CD4-positive, alpha-beta T cell (primary cell): Measurements from ENCODE around the gene CRLF3. TPM values are rescaled to one million over a fixed set of nuclear protein-coding genes. Genes with fewer than 3 reads are reported as not detected.

Experiments
- ATAC-seq: fragments of 200-7000 bp; cut with Tn5 transposase; one replicate; pipeline ENCODE4 v1.10.0; 2022; ENCODE audit warnings: mild to moderate bottlenecking; ENCODE audit not compliant: poor library complexity
- CTCF ChIA-PET: fragments of 350-600 bp; sonication (Branson Sonifier 250); formaldehyde crosslinking; loops from one replicate; lab custom pipeline; 2021; ENCODE audit warnings: antibody characterized with exemption, inconsistent platforms; lab: Charles Lee
- POLR2A ChIA-PET: fragments of 350-600 bp; sonication (Branson Sonifier 250); formaldehyde crosslinking; loops from one replicate; lab custom pipeline; 2021; ENCODE audit warnings: antibody characterized with exemption, inconsistent platforms; lab: Charles Lee
- DNase-seq, 14 experiments: peaks; one replicate each; pipeline ENCODE4 v3.0.0-alpha.2; 2013 to 2020; ENCODE audit warnings: mixed read lengths in 2 of 14
- H3K27ac ChIP-seq, 2 donors: one replicate each; pipeline versions ENCODE4 v1.5.1 to v1.7.0; 2013; ENCODE audit warnings: low read length in 2 of 2, low read depth in 1 of 2, mild to moderate bottlenecking in 1 of 2
- H3K27me3 ChIP-seq, 2 experiments: 1 replicate in 1 of 2; 2 replicates in 1 of 2; pipeline versions ENCODE4 v1.6.1 to v1.7.0; 2013; ENCODE audit warnings: low read length in 2 of 2, control low read depth in 1 of 2, mild to moderate bottlenecking in 1 of 2, moderate library complexity in 1 of 2; ENCODE audit not compliant: insufficient read depth in 2 of 2, control insufficient read depth in 1 of 2
- H3K36me3 ChIP-seq: one replicate; pipeline ENCODE4 v1.6.1; 2013; ENCODE audit warnings: low read length, control low read depth; ENCODE audit not compliant: insufficient read depth
- H3K4me1 ChIP-seq: one replicate; pipeline ENCODE4 v1.6.1; 2013; ENCODE audit warnings: low read length, control low read depth; ENCODE audit not compliant: insufficient read depth
- H3K4me3 ChIP-seq: one replicate; pipeline ENCODE4 v1.5.1; 2013; ENCODE audit warnings: mild to moderate bottlenecking, low read length, moderate library complexity
- H3K9me3 ChIP-seq, 2 experiments: 1 replicate in 1 of 2; 2 replicates in 1 of 2; pipeline versions ENCODE4 v1.6.1 to v1.7.0; 2013; ENCODE audit warnings: low read length in 2 of 2, mild to moderate bottlenecking in 2 of 2, control low read depth in 1 of 2, moderate library complexity in 1 of 2; ENCODE audit not compliant: control insufficient read depth in 1 of 2, insufficient read depth in 1 of 2
- H3K27ac Mint-ChIP-seq: one replicate; pipeline ENCODE4 v1.8.0; 2020; ENCODE audit warnings: mixed read lengths
- H3K27me3 Mint-ChIP-seq: one replicate; pipeline ENCODE4 v1.8.0; 2021; ENCODE audit warnings: mixed read lengths
- H3K36me3 Mint-ChIP-seq: one replicate; pipeline ENCODE4 v1.8.0; 2021; ENCODE audit warnings: low read depth, mixed read lengths
- H3K4me1 Mint-ChIP-seq: one replicate; pipeline ENCODE4 v1.8.0; 2021; ENCODE audit warnings: low read depth, mixed read lengths
- H3K4me3 Mint-ChIP-seq: one replicate; pipeline ENCODE4 v1.8.0; 2020; ENCODE audit warnings: mild to moderate bottlenecking, mixed read lengths
- H3K9me3 Mint-ChIP-seq: one replicate; pipeline ENCODE4 v1.8.0; 2020; ENCODE audit warnings: mixed read lengths
- intact Hi-C, 2 experiments: fragments of 100-400 bp; cut with DNase I in 1 of 2; cut with micrococcal nuclease in 1 of 2; formaldehyde crosslinking; loops; one replicate each; pipeline versions ENCODE4 v1.15.1 to v1.9.0; 2023 to 2025; cut with DNase I, micrococcal nuclease
- total RNA-seq, 174 experiments: library from RNA in 2 of 174; stranded (reverse) in 2 of 174; gene quantifications; one replicate each; pipeline ENCODE4 v1.2.3 and lab custom pipeline; 2021 to 2026
- TF ChIP-seq, protein P1 (sequence below): fragments of 200-600 bp; IDR thresholded peaks from one replicate; pipeline ENCODE4 v1.8.0; 2022; ENCODE audit warnings: antibody characterized with exemption, mild to moderate bottlenecking

CRLF3 gene
- total RNA-seq, 2 experiments from 2014 or later, result 60.9 to 62.9 TPM

DNA sequence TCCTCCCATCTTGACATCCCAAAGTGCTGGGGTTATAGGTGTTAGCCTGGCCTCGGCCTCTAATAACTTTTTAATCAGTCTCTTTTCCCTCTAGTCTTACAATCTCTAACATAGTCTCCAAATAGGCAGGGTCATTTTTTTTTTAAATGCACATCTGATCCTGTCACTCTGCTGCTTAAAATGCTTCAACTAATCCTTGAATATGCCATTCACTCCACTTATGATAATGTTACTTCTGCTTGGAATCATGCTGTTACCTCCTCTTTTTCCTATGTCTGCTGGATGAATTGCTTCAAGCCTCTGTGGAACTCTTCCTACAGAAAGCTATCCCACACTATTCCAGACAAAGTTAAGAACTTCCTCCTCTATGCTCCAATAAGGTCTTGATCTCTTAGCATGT lies 22.8 kb downstream of the CRLF3 start:
- intact Hi-C loops, result no loop called here
- DNase-seq, result no peak
- Histone ChIP-seq H3K27ac (no peak overlapping the region), H3K27me3 (no peaks in the 10 kb centered on the region), H3K9me3 (no peaks in the 10 kb centered on the region), H3K4me3 (no peak overlapping the region), H3K36me3 (peaks cover 80% of the 10 kb centered on the region), H3K4me1 (peaks cover 6% of the 10 kb centered on the region)
- no peak for ATAC-seq
- no peak overlapping the region for H3K4me3 Mint-ChIP-seq
- no peaks in the 10 kb centered on the region for H3K27me3 Mint-ChIP-seq
- H3K27ac Mint-ChIP-seq, result peak overlapping the region; percentile 48
- POLR2A ChIA-PET, result no interaction called here
- TF ChIP-seq, protein P1, sequence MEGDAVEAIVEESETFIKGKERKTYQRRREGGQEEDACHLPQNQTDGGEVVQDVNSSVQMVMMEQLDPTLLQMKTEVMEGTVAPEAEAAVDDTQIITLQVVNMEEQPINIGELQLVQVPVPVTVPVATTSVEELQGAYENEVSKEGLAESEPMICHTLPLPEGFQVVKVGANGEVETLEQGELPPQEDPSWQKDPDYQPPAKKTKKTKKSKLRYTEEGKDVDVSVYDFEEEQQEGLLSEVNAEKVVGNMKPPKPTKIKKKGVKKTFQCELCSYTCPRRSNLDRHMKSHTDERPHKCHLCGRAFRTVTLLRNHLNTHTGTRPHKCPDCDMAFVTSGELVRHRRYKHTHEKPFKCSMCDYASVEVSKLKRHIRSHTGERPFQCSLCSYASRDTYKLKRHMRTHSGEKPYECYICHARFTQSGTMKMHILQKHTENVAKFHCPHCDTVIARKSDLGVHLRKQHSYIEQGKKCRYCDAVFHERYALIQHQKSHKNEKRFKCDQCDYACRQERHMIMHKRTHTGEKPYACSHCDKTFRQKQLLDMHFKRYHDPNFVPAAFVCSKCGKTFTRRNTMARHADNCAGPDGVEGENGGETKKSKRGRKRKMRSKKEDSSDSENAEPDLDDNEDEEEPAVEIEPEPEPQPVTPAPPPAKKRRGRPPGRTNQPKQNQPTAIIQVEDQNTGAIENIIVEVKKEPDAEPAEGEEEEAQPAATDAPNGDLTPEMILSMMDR, result no peak
- CTCF ChIA-PET, result interaction anchor here (11.7 kb wide), 1 partner anchor 22 kb away, joined by 160 read pairs; the partner anchor contains the start of gene CRLF3
- peaks cover 86% of the 10 kb centered on the region for H3K36me3 Mint-ChIP-seq
- no peaks in the 10 kb centered on the region for H3K9me3 Mint-ChIP-seq
- peaks cover 36% of the 10 kb centered on the region for H3K4me1 Mint-ChIP-seq

GRCh38 chr17:30796016-30796415 lies 28.5 kb downstream of the CRLF3 start:
- Histone ChIP-seq H3K27ac (no peak overlapping the region), H3K27me3 (no peaks in the 10 kb centered on the region), H3K36me3 (peaks cover 94% of the 10 kb centered on the region), H3K4me3 (no peak overlapping the region), H3K9me3 (no peaks in the 10 kb centered on the region), H3K4me1 (peaks cover 2% of the 10 kb centered on the region)
- DNase-seq, result no peak
- Mint-ChIP-seq H3K27me3 (no peaks in the 10 kb centered on the region), H3K27ac (peak overlapping the region; percentile 24), H3K36me3 (peaks cover 89% of the 10 kb centered on the region), H3K9me3 (no peaks in the 10 kb centered on the region), H3K4me3 (no peak overlapping the region), H3K4me1 (peaks cover 16% of the 10 kb centered on the region)
- intact Hi-C loops, result no loop called here
- ChIA-PET POLR2A (interaction anchor here (0.6 to 1.3 kb wide), 2 partner anchors 13 to 103 kb away, joined by 3 to 4 read pairs; no protein-coding TSS in a partner anchor), CTCF (no interaction called here)
- TF ChIP-seq, protein P1, result no peak
- ATAC-seq, result no peak

DNA sequence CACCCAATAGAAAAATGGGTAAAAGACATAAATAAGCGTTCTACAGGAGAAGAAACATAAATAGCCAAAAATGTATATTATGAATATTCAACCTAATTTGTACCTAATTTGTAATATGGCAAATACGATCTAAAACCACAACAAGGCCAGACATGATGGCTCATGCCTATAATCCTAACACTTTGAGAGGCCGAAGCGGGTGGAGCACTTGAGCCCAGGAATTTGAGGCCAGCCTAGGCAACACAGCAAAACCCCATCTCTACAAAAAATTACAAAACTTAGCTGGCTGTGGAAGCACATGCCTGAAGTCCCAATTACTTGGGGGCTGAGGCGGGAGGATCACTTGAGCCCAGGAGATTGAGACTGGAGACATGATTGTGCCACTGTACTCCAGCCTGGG lies 30.1 kb downstream of the CRLF3 start:
- H3K9me3 Mint-ChIP-seq, result no peaks in the 10 kb centered on the region
- no peak overlapping the region for H3K4me3 Mint-ChIP-seq
- Histone ChIP-seq H3K4me1 (peaks cover 4% of the 10 kb centered on the region), H3K27ac (peak overlapping the region in 1 of 2 donors; percentile 35), H3K4me3 (no peak overlapping the region), H3K27me3 (no peaks in the 10 kb centered on the region), H3K36me3 (peaks cover 86% of the 10 kb centered on the region), H3K9me3 (no peaks in the 10 kb centered on the region)
- ChIA-PET CTCF (interaction anchor here (0.6 kb wide), 1 partner anchor 26 kb away, joined by 3 read pairs; no protein-coding TSS in a partner anchor), POLR2A (no interaction called here)
- ATAC-seq (no peak), DNase-seq (no peak)
- H3K4me1 Mint-ChIP-seq, result peaks cover 16% of the 10 kb centered on the region
- peak overlapping the region; percentile 20 for H3K27ac Mint-ChIP-seq
- peaks cover 90% of the 10 kb centered on the region for H3K36me3 Mint-ChIP-seq
- intact Hi-C loops, result no loop called here
- TF ChIP-seq, protein P1, result no peak
- no peaks in the 10 kb centered on the region for H3K27me3 Mint-ChIP-seq
